ENCODE data around the gene TLE4. TPM values are rescaled to one million over a fixed set of nuclear protein-coding genes. Genes with fewer than 3 reads are reported as not detected.

TLE4 gene
- total RNA-seq (10 to 100 TPM; 18.5 to 85.2 (median 42.0) TPM), polyA plus RNA-seq (10 to 100 TPM in 1 of 3 donors, 1 to 10 TPM in 2; 6.2 to 12.4 (median 7.2) TPM)
- long read RNA-seq, donor 1, partial matches to known transcripts: 0 of 1 reads
- long read RNA-seq, donor 1, other reads (novel, unspliced or antisense): 0 of 1 reads
- long read RNA-seq, donor 2, partial matches to known transcripts: 0 of 2 reads
- long read RNA-seq, donor 2, other reads (novel, unspliced or antisense): 0 of 2 reads
- long read RNA-seq, donor 3: 0 reads
- long read RNA-seq, donor 4: 0 reads
- long read RNA-seq, donor 5: 0 reads
- long read RNA-seq, donor 6: 0 reads
- long read RNA-seq, donor 7: 0 reads
- long read RNA-seq, donor 8, partial matches to known transcripts: 0 of 1 reads
- long read RNA-seq, donor 8, other reads (novel, unspliced or antisense): 0 of 1 reads
- long read RNA-seq, donor 9, partial matches to known transcripts: 16 of 16 reads
- long read RNA-seq, donor 9, other reads (novel, unspliced or antisense): 0 of 16 reads
- long read RNA-seq, donor 10: 0 reads

DNA sequence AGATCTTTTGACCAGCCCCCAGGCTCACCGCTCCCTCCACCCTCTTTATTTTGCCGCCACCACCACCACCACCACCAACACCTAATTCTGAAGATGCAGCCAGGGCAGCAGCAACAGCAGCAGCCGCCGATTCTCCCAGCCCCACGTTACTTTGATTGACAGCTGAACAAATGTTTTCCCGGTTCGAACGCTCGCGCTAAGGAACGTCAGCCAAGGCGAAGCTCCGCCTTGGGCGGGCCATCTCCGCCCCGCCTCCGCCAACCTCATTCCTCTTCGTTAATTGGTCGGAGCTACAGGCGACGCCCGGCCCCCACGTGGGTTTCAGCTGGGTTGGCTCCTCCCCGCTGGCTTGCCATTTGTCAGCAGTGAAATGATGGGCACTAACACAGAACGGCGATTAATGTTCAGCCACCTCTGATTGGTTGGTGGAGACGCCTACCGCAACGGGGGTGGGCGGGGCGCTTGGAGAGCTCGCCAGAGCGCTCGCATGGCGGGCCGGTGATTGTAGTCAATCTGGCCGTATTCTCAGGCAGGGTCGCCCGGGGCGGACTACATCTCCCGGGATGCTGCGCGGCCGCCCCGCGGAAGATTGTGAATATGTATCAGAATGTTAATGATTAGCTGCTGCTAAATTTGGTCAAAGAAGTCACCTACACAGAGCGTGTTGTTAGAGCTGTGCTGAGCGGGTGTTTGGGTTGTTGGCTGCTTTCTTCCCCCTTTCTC lies at the start of gene TLE4:
TSS of gene TLE4 (plus strand) at position 657 of the 723 bp plus-strand sequence. CDS start 826 bp downstream, outside the sequence.
- DNase-seq: peak; percentile 100
- Histone ChIP-seq H3K27ac (peak within 1 kb of the TSS; percentile 95 to 99 (median 98)), H3K4me1 (peaks cover 25 to 38% (median 31%) of the 10 kb centered on the region in 4 donors), H3K27me3 (peaks cover 0 to 8% (median 7%) of the 10 kb centered on the region in 3 donors), H3K36me3 (no peaks in the 10 kb centered on the region), H3K9me3 (peaks cover 0 to 5% (median 2%) of the 10 kb centered on the region in 4 donors), H3K4me3 (peak within 1 kb of the TSS; percentile 87 to 98 (median 97))
- 0% methylated on average over 28 to 48 of the region's 48 CpGs for WGBS, 5 donors
- intact Hi-C loops (cut with DNase I; ENCODE audit: low total_unique reads): no loop called here
- TF ChIP-seq POLR2AphosphoS5 (IDR thresholded peaks at IDR 0.05) (peak; percentile 98 to 100 (median 100)), POLR2A (IDR thresholded peaks at IDR 0.05) (peak in 2 of 4 donors; percentile 98), EP300 (IDR thresholded peaks at IDR 0.05) (no peak)

DNA sequence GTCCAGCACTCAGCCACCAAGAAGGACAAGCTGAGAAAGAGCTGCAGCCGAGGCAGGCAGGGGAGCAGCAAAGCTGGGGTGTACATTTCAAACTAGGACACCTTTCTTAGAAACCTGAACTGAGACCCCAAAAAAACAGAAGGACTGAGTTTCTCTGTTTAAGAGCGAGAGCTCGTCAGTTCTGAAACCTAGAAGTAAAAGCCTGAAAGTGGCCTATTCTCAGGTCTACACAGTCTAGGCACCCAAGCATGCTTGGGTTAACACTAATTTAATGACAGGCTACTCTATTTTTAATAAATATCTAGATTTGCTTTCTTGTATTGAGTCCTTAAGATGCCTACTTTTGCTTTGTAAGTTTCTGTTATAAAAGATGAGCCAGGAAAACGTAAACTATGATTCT lies 49.0 kb upstream of the TLE4 start:
- no peak for DNase-seq
- Histone ChIP-seq H3K4me1 (no peaks in the 10 kb centered on the region), H3K27me3 (no peaks in the 10 kb centered on the region), H3K36me3 (no peaks in the 10 kb centered on the region), H3K4me3 (no peak overlapping the region), H3K9me3 (peaks cover 0 to 8% (median 6%) of the 10 kb centered on the region in 4 donors), H3K27ac (no peak overlapping the region)
- intact Hi-C loops (cut with DNase I; ENCODE audit: low total_unique reads): no loop called here
- TF ChIP-seq POLR2A (IDR thresholded peaks at IDR 0.05) (no peak), POLR2AphosphoS5 (IDR thresholded peaks at IDR 0.05) (no peak), EP300 (IDR thresholded peaks at IDR 0.05) (no peak)
- TF ChIP-seq, protein P1, sequence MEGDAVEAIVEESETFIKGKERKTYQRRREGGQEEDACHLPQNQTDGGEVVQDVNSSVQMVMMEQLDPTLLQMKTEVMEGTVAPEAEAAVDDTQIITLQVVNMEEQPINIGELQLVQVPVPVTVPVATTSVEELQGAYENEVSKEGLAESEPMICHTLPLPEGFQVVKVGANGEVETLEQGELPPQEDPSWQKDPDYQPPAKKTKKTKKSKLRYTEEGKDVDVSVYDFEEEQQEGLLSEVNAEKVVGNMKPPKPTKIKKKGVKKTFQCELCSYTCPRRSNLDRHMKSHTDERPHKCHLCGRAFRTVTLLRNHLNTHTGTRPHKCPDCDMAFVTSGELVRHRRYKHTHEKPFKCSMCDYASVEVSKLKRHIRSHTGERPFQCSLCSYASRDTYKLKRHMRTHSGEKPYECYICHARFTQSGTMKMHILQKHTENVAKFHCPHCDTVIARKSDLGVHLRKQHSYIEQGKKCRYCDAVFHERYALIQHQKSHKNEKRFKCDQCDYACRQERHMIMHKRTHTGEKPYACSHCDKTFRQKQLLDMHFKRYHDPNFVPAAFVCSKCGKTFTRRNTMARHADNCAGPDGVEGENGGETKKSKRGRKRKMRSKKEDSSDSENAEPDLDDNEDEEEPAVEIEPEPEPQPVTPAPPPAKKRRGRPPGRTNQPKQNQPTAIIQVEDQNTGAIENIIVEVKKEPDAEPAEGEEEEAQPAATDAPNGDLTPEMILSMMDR (IDR thresholded peaks at IDR 0.05): no peak
- WGBS, 5 donors: 85 to 95% (median 92%) methylated on average over 4 of the region's 4 CpGs

DNA sequence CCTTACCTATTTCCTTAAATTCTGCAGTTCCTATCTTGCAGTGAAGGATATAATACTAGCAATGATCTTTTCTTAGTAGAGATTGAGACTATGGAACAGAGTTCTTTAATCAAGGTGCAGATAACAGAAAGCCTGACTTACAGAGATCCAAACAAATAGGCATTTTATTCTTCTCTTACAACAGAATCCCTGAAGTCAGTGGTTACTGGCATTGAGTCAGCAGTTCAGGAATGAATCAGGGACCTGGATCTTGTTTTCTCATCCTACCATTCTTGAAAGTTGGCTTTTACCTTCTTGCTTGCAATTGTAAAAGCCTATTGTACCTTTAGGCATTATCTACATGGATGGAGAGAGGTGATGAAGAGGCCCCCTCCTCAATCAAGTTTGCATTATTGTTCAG lies 47.5 kb upstream of the TLE4 start:
- no peak for DNase-seq
- no peaks in the 10 kb centered on the region for H3K4me1 ChIP-seq
- no peaks in the 10 kb centered on the region for H3K27me3 ChIP-seq
- H3K9me3 ChIP-seq: peaks cover 0 to 8% (median 6%) of the 10 kb centered on the region in 4 donors
- TF ChIP-seq, protein P1 (IDR thresholded peaks at IDR 0.05): no peak
- TF ChIP-seq POLR2A (IDR thresholded peaks at IDR 0.05): no peak
- TF ChIP-seq EP300 (IDR thresholded peaks at IDR 0.05): no peak
- TF ChIP-seq POLR2AphosphoS5 (IDR thresholded peaks at IDR 0.05): no peak
- H3K4me3 ChIP-seq: no peak overlapping the region
- H3K27ac ChIP-seq: no peak overlapping the region
- no peaks in the 10 kb centered on the region for H3K36me3 ChIP-seq
- intact Hi-C loops (cut with DNase I; ENCODE audit: low total_unique reads): no loop called here

DNA sequence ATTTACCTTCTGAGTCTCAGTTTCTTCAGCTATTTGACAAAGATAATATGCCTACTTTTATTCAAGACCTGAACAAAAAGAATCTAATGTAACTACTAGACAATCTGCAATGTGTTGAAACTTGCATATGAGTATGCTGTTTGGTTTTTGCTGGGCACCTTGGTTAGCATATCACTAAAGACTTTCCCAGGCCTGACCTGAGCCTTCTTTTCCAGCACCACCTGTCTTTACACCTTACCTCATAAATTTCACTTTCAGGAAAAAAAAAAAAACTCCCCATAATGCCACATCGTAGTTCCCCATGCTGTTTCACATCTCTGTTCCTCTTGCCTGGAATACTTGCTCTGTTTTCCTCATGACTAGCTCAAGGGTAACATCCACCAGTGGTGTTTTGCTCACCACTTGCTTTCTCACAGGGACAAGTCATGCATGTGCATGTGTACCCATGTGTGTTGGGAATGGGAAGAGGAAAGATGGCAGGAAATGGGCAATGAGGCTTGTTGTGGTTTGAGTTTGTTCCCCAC lies 45.6 kb upstream of the TLE4 start:
- Histone ChIP-seq H3K27ac (no peak overlapping the region), H3K4me1 (no peaks in the 10 kb centered on the region), H3K36me3 (no peaks in the 10 kb centered on the region), H3K27me3 (no peaks in the 10 kb centered on the region), H3K4me3 (no peak overlapping the region), H3K9me3 (peaks cover 0 to 8% (median 6%) of the 10 kb centered on the region in 4 donors)
- DNase-seq: no peak
- WGBS, 5 donors: 85 to 100% (median 92%) methylated on average over 1 of the region's 1 CpG
- TF ChIP-seq, protein P1 (IDR thresholded peaks at IDR 0.05): no peak
- TF ChIP-seq EP300 (IDR thresholded peaks at IDR 0.05): no peak
- TF ChIP-seq POLR2A (IDR thresholded peaks at IDR 0.05): no peak
- TF ChIP-seq POLR2AphosphoS5 (IDR thresholded peaks at IDR 0.05): no peak
- intact Hi-C loops (cut with DNase I; ENCODE audit: low total_unique reads): no loop called here

All from stomach (tissue), 19 donors.